ENCODE results near the gene WSCD2. TPM values are rescaled to one million over a fixed set of nuclear protein-coding genes. Genes with fewer than 3 reads are reported as not detected.

Gene WSCD2
- total and polyA plus RNA-seq, 2 donors (not counting 3 experiments of a cell fraction or from before 2014, with no cell fraction given), result not detected

DNA sequence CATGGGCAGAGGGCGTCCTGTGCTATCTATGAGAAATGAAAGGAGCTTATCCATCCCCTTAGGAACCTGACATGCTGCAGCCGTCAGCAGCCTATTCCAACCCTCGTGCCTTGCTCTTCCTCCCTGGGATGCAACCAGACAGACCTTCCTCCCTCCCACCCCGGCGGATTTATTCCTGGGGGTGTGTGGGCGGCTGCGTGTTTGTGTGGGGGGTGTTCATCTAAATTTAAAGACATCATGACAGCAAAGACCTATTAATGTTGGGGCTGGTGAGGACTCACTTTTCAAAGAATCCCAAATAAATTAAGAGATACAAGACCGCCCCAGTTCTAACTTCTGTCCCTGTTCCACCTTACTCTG, 52.0 kb downstream of the WSCD2 start:
- intact Hi-C loops (cut with micrococcal nuclease), result no loop called here
- no TSS peak for BruUV-seq (replicated peaks)
- H3K4me3 ChIP-seq (replicated peaks in 1 of 3; ENCODE audit: insufficient read depth in 1 of 3, low read depth in 1 of 3, low read length in 3 of 3), result no peak overlapping the region
- H3K27me3 ChIP-seq (ENCODE audit: control insufficient read depth in 2 of 2, insufficient read depth in 2 of 2, low read length in 2 of 2), result no peaks in the 10 kb centered on the region
- DNase-seq (ENCODE audit: low read depth, low spot score), result no peak
- TF ChIP-seq FOS (IDR thresholded peaks at IDR 0.05; ENCODE audit: borderline replicate concordance, insufficient read depth, low read length), result no peak
- TF ChIP-seq, protein P1, sequence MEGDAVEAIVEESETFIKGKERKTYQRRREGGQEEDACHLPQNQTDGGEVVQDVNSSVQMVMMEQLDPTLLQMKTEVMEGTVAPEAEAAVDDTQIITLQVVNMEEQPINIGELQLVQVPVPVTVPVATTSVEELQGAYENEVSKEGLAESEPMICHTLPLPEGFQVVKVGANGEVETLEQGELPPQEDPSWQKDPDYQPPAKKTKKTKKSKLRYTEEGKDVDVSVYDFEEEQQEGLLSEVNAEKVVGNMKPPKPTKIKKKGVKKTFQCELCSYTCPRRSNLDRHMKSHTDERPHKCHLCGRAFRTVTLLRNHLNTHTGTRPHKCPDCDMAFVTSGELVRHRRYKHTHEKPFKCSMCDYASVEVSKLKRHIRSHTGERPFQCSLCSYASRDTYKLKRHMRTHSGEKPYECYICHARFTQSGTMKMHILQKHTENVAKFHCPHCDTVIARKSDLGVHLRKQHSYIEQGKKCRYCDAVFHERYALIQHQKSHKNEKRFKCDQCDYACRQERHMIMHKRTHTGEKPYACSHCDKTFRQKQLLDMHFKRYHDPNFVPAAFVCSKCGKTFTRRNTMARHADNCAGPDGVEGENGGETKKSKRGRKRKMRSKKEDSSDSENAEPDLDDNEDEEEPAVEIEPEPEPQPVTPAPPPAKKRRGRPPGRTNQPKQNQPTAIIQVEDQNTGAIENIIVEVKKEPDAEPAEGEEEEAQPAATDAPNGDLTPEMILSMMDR (IDR thresholded peaks at IDR 0.05; ENCODE audit: extremely low read depth in 1 of 2, insufficient read depth in 1 of 2, low read depth in 1 of 2, low read length in 2 of 2), result no peak
- TF ChIP-seq EZH2 (IDR thresholded peaks at IDR 0.05; ENCODE audit: borderline replicate concordance, low read depth, low read length, severe bottlenecking), result no peak
- TF ChIP-seq JUN (IDR thresholded peaks at IDR 0.05; ENCODE audit: borderline replicate concordance, insufficient read depth, insufficient read length, low read depth), result no peak
- no peak for TF ChIP-seq GATA2 (IDR thresholded peaks at IDR 0.05; ENCODE audit: insufficient read depth, insufficient read length, low read depth, low read length)
- TF ChIP-seq POLR2A (IDR thresholded peaks at IDR 0.05; ENCODE audit: low read depth, low read length), result no peak
- TF ChIP-seq POLR2AphosphoS5 (IDR thresholded peaks at IDR 0.05; ENCODE audit: insufficient read depth, low read depth, low read length), result no peak
- TF ChIP-seq, protein P2, sequence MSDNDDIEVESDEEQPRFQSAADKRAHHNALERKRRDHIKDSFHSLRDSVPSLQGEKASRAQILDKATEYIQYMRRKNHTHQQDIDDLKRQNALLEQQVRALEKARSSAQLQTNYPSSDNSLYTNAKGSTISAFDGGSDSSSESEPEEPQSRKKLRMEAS (IDR thresholded peaks at IDR 0.05; ENCODE audit: insufficient read depth, insufficient read length), result no peak
- no peak for TF ChIP-seq MYC (IDR thresholded peaks at IDR 0.05; ENCODE audit: low read depth, low read length)
- no peaks in the 10 kb centered on the region for H4K20me1 ChIP-seq (replicated peaks; ENCODE audit: control insufficient read depth, extremely low read depth, insufficient read depth, low read length)
- H2AFZ ChIP-seq (ENCODE audit: low read depth, low read length), result no peak overlapping the region
- FAIRE-seq, result no peak
- H3K9me3 ChIP-seq (replicated peaks; ENCODE audit: control insufficient read depth, insufficient read depth, low read length), result no peaks in the 10 kb centered on the region
- H3K27ac ChIP-seq (ENCODE audit: insufficient read depth, low read depth, low read length), result no peak overlapping the region
- dilution Hi-C loops (cut with MboI; ENCODE audit: extremely low pct_ligation_motif_present, low sequenced_read_pairs), result no loop called here
- H3K9ac ChIP-seq (replicated peaks; ENCODE audit: extremely low read depth, insufficient read depth, low read length), result no peak overlapping the region
- no peaks in the 10 kb centered on the region for H3K4me1 ChIP-seq (ENCODE audit: control insufficient read depth, extremely low read depth, insufficient read depth, low read length)
- CTCF ChIA-PET, result interaction anchor here (1.0 kb wide), 1 partner anchor 13 kb away, joined by 3 read pairs; no protein-coding TSS in a partner anchor
- H3K9me1 ChIP-seq (replicated peaks; ENCODE audit: control insufficient read depth, extremely low read depth, insufficient read depth, low read length), result no peaks in the 10 kb centered on the region
- no peaks in the 10 kb centered on the region for H3K79me2 ChIP-seq (ENCODE audit: control insufficient read depth, insufficient read depth, low read length)
- H3K36me3 ChIP-seq (ENCODE audit: control insufficient read depth in 2 of 2, extremely low read depth in 1 of 2, insufficient read depth in 2 of 2, low read length in 2 of 2), result no peaks in the 10 kb centered on the region
- H3K4me2 ChIP-seq (ENCODE audit: insufficient read depth, low read length), result no peak overlapping the region
- POLR2A ChIA-PET, result no interaction called here
